IMR-90 (cell line): Measurements from ENCODE around the gene INPP5D. TPM values are rescaled to one million over a fixed set of nuclear protein-coding genes. Genes with fewer than 3 reads are reported as not detected.

ENCODE experiments used
- ATAC-seq: fragments of 200-7000 bp; cut with Tn5 transposase; 2 replicates; pipeline ENCODE4 v1.9.1; 2020; ENCODE audit warnings: low read depth, mild to moderate bottlenecking, moderate library complexity
- BruUV-seq: library from RNA; stranded (reverse); fragments of 400-500 nt; replicated peaks from 2 replicates; lab custom pipeline; 2021; lab: Mats Ljungman, UMichigan
- CTCF ChIA-PET: fragments of 300-600 bp; formaldehyde crosslinking; extraction: SDS; loops from one replicate; lab custom pipeline; 2021; ENCODE audit warnings: antibody characterized with exemption; lab: Yijun Ruan, JAX
- POLR2A ChIA-PET: fragments of 300-600 bp; sonication (Branson Sonifier 250); formaldehyde crosslinking; loops from one replicate; lab custom pipeline; 2022; ENCODE audit warnings: antibody characterized with exemption; ENCODE audit not compliant: unreplicated experiment; lab: Charles Lee
- DNase-seq: peaks from one replicate; pipeline ENCODE4 v3.0.0; 2013
- H2AFZ ChIP-seq: replicated peaks from 2 replicates; pipeline ENCODE3; 2013; ENCODE audit warnings: low read length, mild to moderate bottlenecking; ENCODE audit not compliant: poor library complexity
- H2AK5ac ChIP-seq: 2 replicates; pipeline ENCODE4 v1.6.1; 2013; ENCODE audit warnings: low read depth, low read length, inconsistent platforms
- H2AK9ac ChIP-seq: replicated peaks from 2 replicates; pipeline ENCODE3; 2013; ENCODE audit warnings: mild to moderate bottlenecking, low read depth, low read length, moderate library complexity; ENCODE audit not compliant: poor library complexity
- H2BK120ac ChIP-seq: 2 replicates; pipeline ENCODE4 v1.6.1; 2013; ENCODE audit warnings: low read depth, low read length, inconsistent platforms
- H2BK15ac ChIP-seq: 3 replicates; pipeline ENCODE4 v1.6.1; 2013; ENCODE audit warnings: low read depth, low read length, inconsistent platforms
- H2BK20ac ChIP-seq: 2 replicates; pipeline ENCODE4 v1.6.1; 2013; ENCODE audit warnings: low read depth, mild to moderate bottlenecking, inconsistent platforms, low read length, moderate library complexity
- H2BK5ac ChIP-seq: 2 replicates; pipeline ENCODE4 v1.6.1; 2013; ENCODE audit warnings: mild to moderate bottlenecking, low read depth, low read length, inconsistent platforms; ENCODE audit not compliant: poor library complexity, severe bottlenecking
- H3K14ac ChIP-seq: replicated peaks from 2 replicates; pipeline ENCODE4 v1.6.1; 2013; ENCODE audit warnings: low read depth, low read length, inconsistent platforms
- H3K18ac ChIP-seq: 2 replicates; pipeline ENCODE4 v1.6.1; 2013; ENCODE audit warnings: low read depth, low read length, control low read depth
- H3K23ac ChIP-seq: 2 replicates; pipeline ENCODE4 v1.6.1; 2013; ENCODE audit warnings: low read depth, low read length, inconsistent platforms
- H3K27ac ChIP-seq: 2 replicates; pipeline ENCODE4 v1.5.1; 2013; ENCODE audit warnings: mild to moderate bottlenecking, control low read depth, low read length; ENCODE audit not compliant: insufficient read depth
- H3K27me3 ChIP-seq: 2 replicates; pipeline ENCODE4 v1.6.1; 2013; ENCODE audit warnings: low read length; ENCODE audit not compliant: control insufficient read depth, insufficient read depth
- H3K36me3 ChIP-seq: 2 replicates; pipeline ENCODE4 v1.6.1; 2013; ENCODE audit warnings: low read length, mixed read lengths; ENCODE audit not compliant: control insufficient read depth, insufficient read depth
- H3K4ac ChIP-seq: 2 replicates; pipeline ENCODE4 v1.6.1; 2013; ENCODE audit warnings: low read depth, low read length, inconsistent platforms
- H3K4me1 ChIP-seq: 2 replicates; pipeline ENCODE4 v1.6.1; 2013; ENCODE audit warnings: low read length, mixed read lengths; ENCODE audit not compliant: control insufficient read depth, insufficient read depth
- H3K4me2 ChIP-seq: 2 replicates; pipeline ENCODE4 v1.6.1; 2013; ENCODE audit warnings: low read depth, mild to moderate bottlenecking, control low read depth, low read length, moderate library complexity
- H3K4me3 ChIP-seq: 2 replicates; pipeline ENCODE4 v1.5.1; 2013; ENCODE audit warnings: low read depth, mild to moderate bottlenecking, control low read depth, low read length, moderate library complexity; ENCODE audit not compliant: insufficient read depth
- H3K56ac ChIP-seq: 2 replicates; pipeline ENCODE4 v1.6.1; 2013; ENCODE audit warnings: low read length, inconsistent platforms; ENCODE audit not compliant: insufficient read depth; ENCODE audit errors: extremely low read depth
- H3K79me1 ChIP-seq, 2 experiments: 2 replicates each; pipeline ENCODE4 v1.6.1; 2013; ENCODE audit warnings: low read length in 2 of 2, inconsistent platforms in 1 of 2, low read depth in 1 of 2
- H3K9ac ChIP-seq: 2 replicates; pipeline ENCODE4 v1.6.1; 2013; ENCODE audit warnings: low read depth, low read length, control low read depth
- H3K9me1 ChIP-seq: 2 replicates; pipeline ENCODE4 v1.6.1; 2013; ENCODE audit warnings: low read length, inconsistent platforms; ENCODE audit not compliant: insufficient read depth
- H3K9me3 ChIP-seq: 2 replicates; pipeline ENCODE4 v1.6.1; 2013; ENCODE audit warnings: low read length; ENCODE audit not compliant: control insufficient read depth, insufficient read depth
- H4K20me1 ChIP-seq: 2 replicates; pipeline ENCODE4 v1.6.1; 2013; ENCODE audit warnings: low read length, inconsistent platforms; ENCODE audit not compliant: insufficient read depth
- H4K5ac ChIP-seq: 2 replicates; pipeline ENCODE4 v1.6.1; 2013; ENCODE audit warnings: mild to moderate bottlenecking, low read depth, low read length, control low read depth
- H4K8ac ChIP-seq, 2 experiments: 2 replicates each; pipeline ENCODE4 v1.6.1; 2013; ENCODE audit warnings: low read depth in 2 of 2, low read length in 2 of 2, control low read depth in 1 of 2, inconsistent platforms in 1 of 2
- H4K91ac ChIP-seq: 2 replicates; pipeline ENCODE4 v1.6.1; 2013; ENCODE audit warnings: low read depth, low read length, inconsistent platforms; ENCODE audit not compliant: insufficient read depth
- CEBPB ChIP-seq: IDR thresholded peaks from 2 replicates; pipeline ENCODE4 v1.6.1; 2012; ENCODE audit warnings: low read depth, low read length, improper control_type of control experiment
- CHD1 ChIP-seq: IDR thresholded peaks from 2 replicates; pipeline ENCODE4 v1.6.1; 2012; ENCODE audit warnings: low read depth, low read length, improper control_type of control experiment
- CTCF ChIP-seq: conservative IDR thresholded peaks from 2 replicates; pipeline ENCODE4 v1.5.1; 2012; ENCODE audit warnings: mild to moderate bottlenecking, low read depth, low read length, improper control_type of control experiment
- ELK1 ChIP-seq: fragments of 150-350 bp; IDR thresholded peaks from 2 replicates; pipeline ENCODE4 v1.6.1; 2016; ENCODE audit warnings: low read depth, mild to moderate bottlenecking, low read length, moderate library complexity, borderline replicate concordance
- FOS ChIP-seq: fragments of 150-350 bp; IDR thresholded peaks from 2 replicates; pipeline ENCODE4 v1.6.1; 2016; ENCODE audit warnings: low read depth, low read length
- MAFK ChIP-seq: IDR thresholded peaks from 2 replicates; pipeline ENCODE4 v1.6.1; 2012; ENCODE audit warnings: low read depth, low read length, improper control_type of control experiment
- MXI1 ChIP-seq: IDR thresholded peaks from 2 replicates; pipeline ENCODE4 v1.6.1; 2012; ENCODE audit warnings: low read depth, mild to moderate bottlenecking, low read length, moderate library complexity, borderline replicate concordance
- NFE2L2 ChIP-seq: fragments of 150-350 bp; IDR thresholded peaks from 2 replicates; pipeline ENCODE4 v1.6.1; 2016; ENCODE audit warnings: low read depth, mild to moderate bottlenecking, low read length
- POLR2A ChIP-seq: IDR thresholded peaks from 2 replicates; pipeline ENCODE4 v1.6.1; 2012; ENCODE audit warnings: mild to moderate bottlenecking, low read depth, low read length
- RAD21 ChIP-seq: IDR thresholded peaks from 2 replicates; pipeline ENCODE4 v1.6.1; 2012; ENCODE audit warnings: low read length, improper control_type of control experiment
- RCOR1 ChIP-seq: IDR thresholded peaks from 2 replicates; pipeline ENCODE4 v1.6.1; 2012; ENCODE audit warnings: mild to moderate bottlenecking, low read length, improper control_type of control experiment; ENCODE audit not compliant: insufficient replicate concordance
- RFX5 ChIP-seq: IDR thresholded peaks from 2 replicates; pipeline ENCODE4 v1.8.0; 2012; ENCODE audit warnings: low read depth, mild to moderate bottlenecking, low read length, moderate library complexity
- SMC3 ChIP-seq: fragments of 150-350 bp; IDR thresholded peaks from 2 replicates; pipeline ENCODE4 v1.6.1; 2016; ENCODE audit warnings: low read depth, mild to moderate bottlenecking, antibody characterized with exemption, low read length, moderate library complexity
- WGBS, 2 experiments: methylation state at CpG; one replicate each; pipeline versions ENCODE4 v1.1.5 to v1.1.7; 2013; ENCODE audit warnings: missing lambda C conversion rate in 2 of 2; ENCODE audit not compliant: insufficient read length in 1 of 2; ENCODE audit errors: extremely low coverage in 2 of 2; 5-methylcytosine and 5-hydroxymethylcytosine counted together
- dilution Hi-C: fragments of 300-500 bp; cut with HindIII; formaldehyde crosslinking; loops from one replicate; pipeline ENCODE4 v1.14.3; 2018; ENCODE audit warnings: low sequenced_read_pairs; ENCODE audit not compliant: unreplicated experiment
- in situ Hi-C: fragments of 300-500 bp; cut with MboI; formaldehyde crosslinking; loops from 3 replicates; pipeline ENCODE4 v1.14.3; 2019; ENCODE audit warnings: low sequenced_read_pairs, inconsistent platforms, mixed read lengths
- intact Hi-C: fragments of 100-400 bp; cut with micrococcal nuclease; formaldehyde crosslinking; loops from 2 replicates; pipeline ENCODE4 v1.10.0; 2022
- polyA plus RNA-seq, 3 experiments: library from polyadenylated mRNA; depleted of rRNA; stranded (reverse); fragments of >200 nt; gene quantifications; 2 replicates each; pipeline ENCODE4 v1.2.3, GENCODE V29; 2012; ENCODE audit warnings: low replicate concordance in 1 of 3
- total RNA-seq: library from RNA; depleted of rRNA; stranded (reverse); fragments of >200 nt; gene quantifications from 2 replicates; pipeline ENCODE4 v1.2.3, GENCODE V29; 2012

Gene INPP5D
- total and polyA plus RNA-seq, 2 of the 4 experiments (the other 2 are of a cell fraction) = 0.18 to 0.29 TPM

- TF ChIP-seq ELK1 (no peak), CEBPB (no peak), NFE2L2 (no peak), CHD1 (no peak), RFX5 (no peak), MXI1 (no peak), POLR2A (no peak), SMC3 (no peak), FOS (no peak), CTCF (no peak), RCOR1 (no peak), MAFK (no peak), RAD21 (no peak)
- dilution Hi-C loops (no loop called here), intact Hi-C loops (no loop called here), in situ Hi-C loops (no loop called here)
- Histone ChIP-seq H4K5ac (no peak overlapping the region), H3K4me1 (no peaks in the 10 kb centered on the region), H3K18ac (no peak overlapping the region), H2AFZ (no peak overlapping the region), H3K27me3 (peaks cover 6% of the 10 kb centered on the region), H4K20me1 (no peaks in the 10 kb centered on the region), H3K9ac (no peak overlapping the region), H3K14ac (no peak overlapping the region), H3K36me3 (no peaks in the 10 kb centered on the region), H3K27ac (no peak overlapping the region), H3K79me1 (no peaks in the 10 kb centered on the region), H2AK5ac (no peak overlapping the region), H3K9me3 (no peaks in the 10 kb centered on the region), H3K9me1 (no peaks in the 10 kb centered on the region), H2BK120ac (no peak overlapping the region), H2AK9ac (no peak overlapping the region), H4K91ac (no peak overlapping the region), H3K4ac (no peak overlapping the region), H3K4me3 (no peak overlapping the region), H3K56ac (no peak overlapping the region), H2BK15ac (no peak overlapping the region), H4K8ac (no peak overlapping the region), H2BK5ac (no peak overlapping the region), H3K4me2 (no peak overlapping the region), H3K23ac (no peak overlapping the region), H2BK20ac (no peak overlapping the region)
- DNase-seq (no peak), ATAC-seq (no peak)
- no TSS peak for BruUV-seq
- no CpG with 5 or more reads among the region's 18 CpGs for WGBS, 2 experiments
- ChIA-PET POLR2A (no interaction called here), CTCF (interaction anchor here (1.0 kb wide), 1 partner anchor 43 kb away, joined by 3 read pairs; no protein-coding TSS in a partner anchor)
Measured at GRCh38 chr2:233023007-233023760, 37.0 kb upstream of the INPP5D start.
